ENCODE data around the gene NPNT.

- TF ChIP-seq, protein P1, sequence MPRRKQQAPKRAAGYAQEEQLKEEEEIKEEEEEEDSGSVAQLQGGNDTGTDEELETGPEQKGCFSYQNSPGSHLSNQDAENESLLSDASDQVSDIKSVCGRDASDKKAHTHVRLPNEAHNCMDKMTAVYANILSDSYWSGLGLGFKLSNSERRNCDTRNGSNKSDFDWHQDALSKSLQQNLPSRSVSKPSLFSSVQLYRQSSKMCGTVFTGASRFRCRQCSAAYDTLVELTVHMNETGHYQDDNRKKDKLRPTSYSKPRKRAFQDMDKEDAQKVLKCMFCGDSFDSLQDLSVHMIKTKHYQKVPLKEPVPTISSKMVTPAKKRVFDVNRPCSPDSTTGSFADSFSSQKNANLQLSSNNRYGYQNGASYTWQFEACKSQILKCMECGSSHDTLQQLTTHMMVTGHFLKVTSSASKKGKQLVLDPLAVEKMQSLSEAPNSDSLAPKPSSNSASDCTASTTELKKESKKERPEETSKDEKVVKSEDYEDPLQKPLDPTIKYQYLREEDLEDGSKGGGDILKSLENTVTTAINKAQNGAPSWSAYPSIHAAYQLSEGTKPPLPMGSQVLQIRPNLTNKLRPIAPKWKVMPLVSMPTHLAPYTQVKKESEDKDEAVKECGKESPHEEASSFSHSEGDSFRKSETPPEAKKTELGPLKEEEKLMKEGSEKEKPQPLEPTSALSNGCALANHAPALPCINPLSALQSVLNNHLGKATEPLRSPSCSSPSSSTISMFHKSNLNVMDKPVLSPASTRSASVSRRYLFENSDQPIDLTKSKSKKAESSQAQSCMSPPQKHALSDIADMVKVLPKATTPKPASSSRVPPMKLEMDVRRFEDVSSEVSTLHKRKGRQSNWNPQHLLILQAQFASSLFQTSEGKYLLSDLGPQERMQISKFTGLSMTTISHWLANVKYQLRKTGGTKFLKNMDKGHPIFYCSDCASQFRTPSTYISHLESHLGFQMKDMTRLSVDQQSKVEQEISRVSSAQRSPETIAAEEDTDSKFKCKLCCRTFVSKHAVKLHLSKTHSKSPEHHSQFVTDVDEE (CRISPR knock-in tag; IDR thresholded peaks at IDR 0.05), result no peak
- no peak for TF ChIP-seq TCF4 (CRISPR knock-in tag; IDR thresholded peaks at IDR 0.05; ENCODE audit: borderline replicate concordance)
- no peak for TF ChIP-seq TOX (CRISPR knock-in tag; IDR thresholded peaks at IDR 0.05; ENCODE audit: borderline replicate concordance)
- no peak for TF ChIP-seq ZFP3 (CRISPR knock-in tag; IDR thresholded peaks at IDR 0.05)
Observed at GRCh38 chr4:105998171-105999063, 103.1 kb downstream of the NPNT start.

Data from SK-N-SH treated with all-trans-retinoic acid at 6 μM for 48 hours (cell line).